A673 (cell line): ENCODE measurements around the gene SUSD6. TPM values are rescaled to one million over a fixed set of nuclear protein-coding genes. Genes with fewer than 3 reads are reported as not detected.

Experiments used
- BruUV-seq: library from RNA; stranded (reverse); fragments of 400-500 nt; replicated peaks from 2 replicates; lab custom pipeline; 2021; lab: Mats Ljungman, UMichigan
- CTCF ChIA-PET: fragments of 300-600 bp; sonication (Branson Sonifier 250); formaldehyde crosslinking; loops from one replicate; lab custom pipeline; 2022; ENCODE audit warnings: antibody characterized with exemption; lab: Charles Lee
- POLR2A ChIA-PET: fragments of 300-600 bp; sonication (Branson Sonifier 250); formaldehyde crosslinking; loops from one replicate; lab custom pipeline; 2022; ENCODE audit warnings: antibody characterized with exemption; ENCODE audit not compliant: low non-redundant PET; lab: Charles Lee
- DNase-seq: peaks from one replicate; pipeline ENCODE4 v3.0.0-alpha.2; 2015; ENCODE audit warnings: low spot score
- H3K27ac ChIP-seq: fragments of 200-600 bp; sonication (generic); 2 replicates; pipeline ENCODE4 v1.5.1; 2016; ENCODE audit warnings: mixed run types, low read depth, mild to moderate bottlenecking, mixed read lengths, antibody characterized with exemption, low read length; ENCODE audit not compliant: poor library complexity, severe bottlenecking
- H3K27me3 ChIP-seq: fragments of 200-600 bp; sonication (generic); replicated peaks from 2 replicates; pipeline ENCODE4 v1.6.1; 2017; ENCODE audit warnings: mixed run types, low read depth, mild to moderate bottlenecking, mixed read lengths, antibody characterized with exemption, low read length; ENCODE audit not compliant: insufficient read depth, poor library complexity
- H3K36me3 ChIP-seq: fragments of 200-600 bp; sonication (generic); 2 replicates; pipeline ENCODE4 v1.6.1; 2016; ENCODE audit warnings: mixed run types, mild to moderate bottlenecking, mixed read lengths, antibody characterized with exemption, low read length; ENCODE audit not compliant: insufficient read depth, poor library complexity, severe bottlenecking
- H3K4me1 ChIP-seq: fragments of 200-600 bp; sonication (generic); 2 replicates; pipeline ENCODE4 v1.6.1; 2017; ENCODE audit warnings: mixed run types, mild to moderate bottlenecking, mixed read lengths, antibody characterized with exemption, low read length; ENCODE audit not compliant: insufficient read depth, poor library complexity, severe bottlenecking
- H3K4me3 ChIP-seq: fragments of 200-600 bp; sonication (generic); 2 replicates; pipeline ENCODE4 v1.5.1; 2016; ENCODE audit warnings: low read depth, mixed run types, mild to moderate bottlenecking, mixed read lengths, low read length; ENCODE audit not compliant: poor library complexity, severe bottlenecking
- H3K9me3 ChIP-seq: fragments of 200-600 bp; sonication (generic); 2 replicates; pipeline ENCODE4 v1.6.1; 2016; ENCODE audit warnings: mixed run types, low read depth, mild to moderate bottlenecking, mixed read lengths, antibody characterized with exemption, low read length; ENCODE audit not compliant: poor library complexity, severe bottlenecking
- EZH2 ChIP-seq: fragments of 200-600 bp; sonication (generic); IDR thresholded peaks from 2 replicates; pipeline ENCODE4 v1.6.1; 2017; ENCODE audit warnings: borderline replicate concordance, low read depth, mild to moderate bottlenecking, mixed read lengths, antibody characterized with exemption, low read length; ENCODE audit not compliant: poor library complexity, severe bottlenecking
- intact Hi-C: fragments of 100-400 bp; cut with micrococcal nuclease; formaldehyde crosslinking; loops from one replicate; pipeline ENCODE4 v1.10.0; 2022; ENCODE audit not compliant: unreplicated experiment
- total RNA-seq: library from RNA; stranded (reverse); gene quantifications from 2 replicates; pipeline ENCODE4 v1.2.3, GENCODE V29; 2021
- TF ChIP-seq, protein P1 (sequence below): fragments of 300-800, 200-600 bp; sonication (generic); conservative IDR thresholded peaks from 2 replicates; pipeline ENCODE4 v1.5.1; 2017; ENCODE audit warnings: low read depth, mild to moderate bottlenecking, antibody characterized with exemption, low read length, moderate library complexity, mixed read lengths

Gene SUSD6
- total RNA-seq, 1 experiment from 2014 or later, result 9.2 TPM

DNA sequence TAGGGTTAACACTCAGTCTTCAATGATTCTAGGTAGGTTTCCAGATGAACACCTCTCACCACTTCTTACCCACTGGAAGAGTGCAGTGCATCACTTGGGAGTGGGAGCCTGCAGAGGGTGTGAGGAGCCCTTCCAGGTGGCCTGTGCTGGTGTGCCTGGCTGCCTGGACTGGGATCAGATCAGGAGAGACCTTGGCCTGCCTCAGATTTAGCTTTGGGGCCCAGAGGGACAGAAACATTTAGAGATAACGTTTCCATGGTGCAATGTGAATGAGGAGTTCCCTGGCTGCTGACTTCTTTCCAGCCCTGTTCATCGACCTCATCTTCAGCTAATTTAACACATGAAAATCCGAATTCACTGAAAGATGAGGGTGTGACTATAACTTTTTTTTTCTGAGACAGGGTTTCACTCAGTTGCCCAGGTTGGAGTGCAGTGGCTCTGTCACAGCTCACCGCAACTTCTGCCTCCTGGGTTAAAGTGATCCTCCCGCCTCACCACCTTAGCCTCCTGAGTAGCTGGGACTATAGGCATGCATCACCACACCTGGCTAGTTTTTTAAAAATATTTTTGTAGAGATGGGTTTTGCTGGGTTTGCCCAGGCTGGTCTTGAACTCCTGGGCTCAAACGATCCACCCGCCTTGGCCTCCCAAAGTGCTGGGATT, 53.6 kb downstream of the SUSD6 start:
- no peaks in the 10 kb centered on the region for H3K4me1 ChIP-seq
- ChIA-PET CTCF (no interaction called here), POLR2A (interaction anchor here (0.7 kb wide), 1 partner anchor 54 kb away, joined by 5 read pairs; no protein-coding TSS in a partner anchor)
- no peaks in the 10 kb centered on the region for H3K9me3 ChIP-seq
- no peaks in the 10 kb centered on the region for H3K27me3 ChIP-seq
- no peak overlapping the region for H3K4me3 ChIP-seq
- intact Hi-C loops, result no loop called here
- H3K36me3 ChIP-seq, result no peaks in the 10 kb centered on the region
- H3K27ac ChIP-seq, result no peak overlapping the region
- TF ChIP-seq EZH2, result no peak
- TF ChIP-seq, protein P1, sequence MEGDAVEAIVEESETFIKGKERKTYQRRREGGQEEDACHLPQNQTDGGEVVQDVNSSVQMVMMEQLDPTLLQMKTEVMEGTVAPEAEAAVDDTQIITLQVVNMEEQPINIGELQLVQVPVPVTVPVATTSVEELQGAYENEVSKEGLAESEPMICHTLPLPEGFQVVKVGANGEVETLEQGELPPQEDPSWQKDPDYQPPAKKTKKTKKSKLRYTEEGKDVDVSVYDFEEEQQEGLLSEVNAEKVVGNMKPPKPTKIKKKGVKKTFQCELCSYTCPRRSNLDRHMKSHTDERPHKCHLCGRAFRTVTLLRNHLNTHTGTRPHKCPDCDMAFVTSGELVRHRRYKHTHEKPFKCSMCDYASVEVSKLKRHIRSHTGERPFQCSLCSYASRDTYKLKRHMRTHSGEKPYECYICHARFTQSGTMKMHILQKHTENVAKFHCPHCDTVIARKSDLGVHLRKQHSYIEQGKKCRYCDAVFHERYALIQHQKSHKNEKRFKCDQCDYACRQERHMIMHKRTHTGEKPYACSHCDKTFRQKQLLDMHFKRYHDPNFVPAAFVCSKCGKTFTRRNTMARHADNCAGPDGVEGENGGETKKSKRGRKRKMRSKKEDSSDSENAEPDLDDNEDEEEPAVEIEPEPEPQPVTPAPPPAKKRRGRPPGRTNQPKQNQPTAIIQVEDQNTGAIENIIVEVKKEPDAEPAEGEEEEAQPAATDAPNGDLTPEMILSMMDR, result no peak
- no TSS peak for BruUV-seq
- DNase-seq, result no peak

DNA sequence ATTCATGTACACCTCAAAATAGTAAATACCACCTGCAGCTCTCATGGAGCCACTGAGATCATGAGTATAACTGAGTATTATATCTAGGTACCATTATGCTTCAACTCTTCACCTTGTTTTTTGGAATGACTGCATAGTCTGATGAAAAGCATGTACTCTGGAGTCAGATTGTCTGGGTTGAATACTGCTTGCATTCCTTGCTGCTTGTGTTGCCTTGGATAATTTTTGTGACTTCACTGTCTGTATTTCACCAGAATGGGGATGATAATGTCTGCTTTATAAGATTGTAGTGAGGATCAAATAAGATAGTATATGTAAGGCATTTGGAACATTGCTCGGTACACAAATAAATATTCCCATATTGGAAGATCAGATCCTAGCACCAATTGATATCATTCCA, 54.2 kb downstream of the SUSD6 start:
- no peak for DNase-seq
- TF ChIP-seq, protein P1, result no peak
- no peak for TF ChIP-seq EZH2
- intact Hi-C loops, result no loop called here
- H3K36me3 ChIP-seq, result no peaks in the 10 kb centered on the region
- no peak overlapping the region for H3K27ac ChIP-seq
- no peaks in the 10 kb centered on the region for H3K9me3 ChIP-seq
- no TSS peak for BruUV-seq
- ChIA-PET CTCF (no interaction called here), POLR2A (interaction anchor here (0.7 kb wide), 1 partner anchor 54 kb away, joined by 5 read pairs; no protein-coding TSS in a partner anchor)
- H3K4me1 ChIP-seq, result no peaks in the 10 kb centered on the region
- no peak overlapping the region for H3K4me3 ChIP-seq
- H3K27me3 ChIP-seq, result no peaks in the 10 kb centered on the region

DNA sequence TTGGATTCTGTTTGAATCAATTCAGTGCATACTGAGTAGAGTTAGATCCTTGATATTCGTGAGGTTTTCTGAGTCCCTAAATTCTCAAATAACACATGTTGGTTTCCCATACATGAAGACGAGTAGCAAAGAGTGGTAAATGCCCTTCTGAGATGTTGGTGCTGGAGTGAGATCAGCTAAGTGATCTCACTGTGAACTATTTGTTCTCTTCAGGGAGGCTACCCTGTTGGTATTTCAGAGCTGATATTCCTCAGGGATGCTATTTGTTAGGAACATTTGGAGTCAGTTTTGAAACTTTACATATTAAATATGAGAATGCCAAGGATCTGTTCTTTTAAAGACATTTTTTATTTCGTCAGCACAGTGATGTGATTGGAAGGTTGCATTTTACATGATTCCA, 54.7 kb downstream of the SUSD6 start:
- no TSS peak for BruUV-seq
- ChIA-PET CTCF (no interaction called here), POLR2A (no interaction called here)
- Histone ChIP-seq H3K27me3 (no peaks in the 10 kb centered on the region), H3K4me3 (no peak overlapping the region), H3K36me3 (no peaks in the 10 kb centered on the region), H3K9me3 (no peaks in the 10 kb centered on the region), H3K27ac (no peak overlapping the region), H3K4me1 (peaks cover under 1% of the 10 kb centered on the region)
- intact Hi-C loops, result no loop called here
- TF ChIP-seq EZH2, result no peak
- TF ChIP-seq, protein P1, result no peak
- DNase-seq, result no peak
